Ovary (tissue), 9 donors: ENCODE data around the gene KIAA1671. TPM values are rescaled to one million over a fixed set of nuclear protein-coding genes. Genes with fewer than 3 reads are reported as not detected.
A peak's percentile ranks its signal among the peaks of the same experiment; 100 is the strongest.

Experiments
- DNase-seq, 5 donors: peaks; one replicate each; pipeline ENCODE4 v3.0.0-alpha.2; 2019 to 2020
- H3K27ac ChIP-seq, 2 donors: fragments of 200-600 bp; one replicate each; pipeline versions ENCODE4 v1.5.1 to v1.8.0; 2019 to 2022
- H3K27me3 ChIP-seq: fragments of 200-600 bp; one replicate; pipeline ENCODE4 v1.8.0; 2022
- H3K36me3 ChIP-seq: fragments of 200-600 bp; sonication (generic); one replicate; pipeline ENCODE4 v1.5.1; 2019
- H3K4me1 ChIP-seq: one replicate; pipeline ENCODE4 v1.8.1; 2013; ENCODE audit warnings: mild to moderate bottlenecking, moderate library complexity; ENCODE audit not compliant: insufficient read depth
- H3K4me3 ChIP-seq: fragments of 200-600 bp; sonication (generic); one replicate; pipeline ENCODE4 v1.5.1; 2017
- H3K9me3 ChIP-seq, 2 donors: fragments of 200-600 bp in 1 of 2; sonication (generic) in 1 of 2; one replicate each; pipeline versions ENCODE4 v1.5.1 to v1.8.1; 2013 to 2019; ENCODE audit warnings: mild to moderate bottlenecking in 1 of 2, moderate library complexity in 1 of 2
- CTCF ChIP-seq, 3 donors: fragments of 450-650 bp in 2 of 3; fragments of 200-600 bp in 1 of 3; IDR thresholded peaks; one replicate each; pipeline versions ENCODE4 v1.5.1 to v1.8.0; 2016 to 2022; ENCODE audit warnings: antibody characterized with exemption in 3 of 3, mild to moderate bottlenecking in 1 of 3
- EP300 ChIP-seq: sonication (generic); formaldehyde crosslinking; IDR thresholded peaks from one replicate; pipeline ENCODE4 v1.6.1; 2017; ENCODE audit warnings: antibody characterized with exemption
- POLR2A ChIP-seq: fragments of 450-650 bp; IDR thresholded peaks from one replicate; pipeline ENCODE4 v1.6.1; 2017; ENCODE audit warnings: antibody characterized with exemption, mild to moderate bottlenecking, moderate library complexity
- WGBS, 3 donors: extraction: QIAGEN DNeasy Blood & Tissue Kit in 1 of 3; methylation state at CpG; one replicate each; pipeline versions ENCODE4 v1.1.5 to v1.1.7; 2013 to 2017; 5-methylcytosine and 5-hydroxymethylcytosine counted together
- intact Hi-C, 4 donors: fragments of 100-400 bp; cut with DNase I; formaldehyde crosslinking; loops; one replicate each; pipeline versions ENCODE4 v1.11.0 to v1.15.1; 2022 to 2023
- polyA plus RNA-seq, 2 donors: library from polyadenylated mRNA; stranded (reverse); fragments of 200-250 nt in 1 of 2; fragments of 350-450 nt in 1 of 2; fragmentation: Illumina TruSeq in 1 of 2; extraction: RNeasy Lipid Tissue Mini Kit (QIAGEN cat#74804) in 1 of 2; gene quantifications; one replicate each; pipeline ENCODE4 v1.2.3, GENCODE V29; 2013 to 2014
- total RNA-seq, 7 donors: library from RNA; depleted of rRNA in 2 of 7; stranded (reverse); fragments of >200 nt in 2 of 7; fragmentation: NEBNext Ultra II Directional in 3 of 7; extraction: Animal tissue kit (Norgen Biotek cat#: 25700) in 3 of 7; gene quantifications; one replicate each; pipeline versions ENCODE4 v1.1.0 to v1.2.4, GENCODE V29; 2016 to 2023
- donor health status: DM: no; HTN: no; CAD: no; lungs with moderate emphysema.
- donor health status: DM: no; HTN: no; CAD: no.
- donor health status: Bipolar disorder and iron deficiency.
- donor health status: DM: yes; HTN: yes; CAD: no.
- donor health status: DM: no; HTN: no; CAD: no.
- donor health status: DM: yes; HTN: yes; CAD: no.

The KIAA1671 gene
- total and polyA plus RNA-seq, 9 donors = 9.8 to 27.9 (median 24.5) TPM

- Histone ChIP-seq H3K27me3 (no peaks in the 10 kb centered on the region), H3K9me3 (no peaks in the 10 kb centered on the region), H3K4me3 (no peak overlapping the region), H3K4me1 (peaks cover 29% of the 10 kb centered on the region), H3K36me3 (no peaks in the 10 kb centered on the region), H3K27ac (peak overlapping the region in 1 of 2 donors; percentile 92)
- intact Hi-C loops = no loop called here
- no peak for DNase-seq
- 87 to 94% (median 90%) methylated on average over 5 of the region's 5 CpGs for WGBS, 3 donors
- no peak for TF ChIP-seq EP300
- TF ChIP-seq CTCF (IDR thresholded peaks at IDR 0.05) = no peak
Measured at GRCh38 chr22:24975125-24975640, 22.7 kb downstream of the KIAA1671 start.

DNA sequence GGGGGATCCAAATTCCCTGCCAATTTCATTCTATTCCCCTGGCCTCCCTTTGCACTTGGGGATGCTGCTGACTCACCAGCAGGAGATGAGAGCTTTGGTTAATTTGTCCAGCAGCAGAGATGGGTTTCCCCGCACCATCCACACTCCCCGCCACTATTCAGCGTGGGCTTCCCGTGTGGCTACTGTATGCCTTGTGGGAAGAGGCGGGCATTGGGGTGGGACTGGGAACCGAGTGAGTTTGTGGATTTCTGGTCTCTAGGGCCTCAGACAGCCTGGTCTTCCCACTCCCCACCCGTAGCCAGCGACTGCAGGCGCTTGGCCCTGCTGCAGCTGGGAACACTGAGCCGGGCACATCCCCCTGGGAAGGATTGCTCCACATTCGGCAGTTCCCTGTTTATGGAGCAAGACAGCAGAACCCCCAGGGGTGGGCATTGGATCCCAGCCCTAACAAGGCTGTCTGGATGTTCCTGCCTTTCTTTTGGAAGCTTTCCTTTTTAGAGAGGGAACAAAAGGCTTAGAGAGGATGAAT is 23.4 kb downstream of the KIAA1671 start:
- Histone ChIP-seq H3K4me1 (peaks cover 26% of the 10 kb centered on the region), H3K27me3 (no peaks in the 10 kb centered on the region), H3K4me3 (no peak overlapping the region), H3K36me3 (no peaks in the 10 kb centered on the region), H3K27ac (peak overlapping the region in 1 of 2 donors; percentile 92), H3K9me3 (no peaks in the 10 kb centered on the region)
- TF ChIP-seq POLR2A (no peak), CTCF (IDR thresholded peaks at IDR 0.05) (no peak), EP300 (no peak)
- intact Hi-C loops = no loop called here
- DNase-seq = peak; percentile 74 to 85 (median 79)
- 3 to 8% (median 6%) methylated on average over 11 of the region's 11 CpGs for WGBS, 3 donors

DNA sequence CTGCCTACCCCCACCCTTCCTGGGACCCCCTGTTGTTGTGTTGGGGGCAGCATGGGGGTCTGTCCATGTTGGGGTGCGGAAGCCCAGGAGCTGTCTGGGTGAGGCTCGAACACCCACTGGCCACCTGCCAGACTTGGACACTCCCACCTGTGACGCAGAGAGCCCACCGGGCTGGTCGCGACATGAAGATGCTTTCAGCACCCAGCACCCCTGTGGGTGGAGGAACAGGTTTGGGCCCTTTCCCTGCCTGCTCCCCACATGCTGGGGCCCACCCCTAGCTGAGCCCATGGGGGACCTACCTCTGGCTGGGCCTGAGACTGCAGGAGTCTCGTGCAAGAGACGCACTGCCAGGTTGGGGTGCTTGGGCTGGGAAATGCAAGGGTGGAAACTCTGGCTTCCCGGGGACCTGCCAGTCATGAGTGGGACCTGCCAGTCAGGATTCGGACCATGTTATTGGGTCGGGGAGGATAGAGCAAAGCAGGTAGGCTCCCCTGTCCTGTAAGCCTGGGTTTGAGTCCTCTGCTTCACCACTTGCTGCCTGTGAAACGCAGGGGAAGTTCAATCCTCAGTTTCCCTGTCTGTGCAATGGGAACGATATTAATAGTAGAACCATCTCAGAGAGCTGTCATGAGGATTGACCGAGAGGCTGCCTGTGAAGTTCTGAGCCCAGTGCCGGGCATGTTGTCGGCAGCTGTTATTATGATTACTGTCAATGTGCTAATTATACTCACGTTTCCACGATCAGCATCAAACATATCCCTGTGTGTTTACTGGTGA is 24.1 kb downstream of the KIAA1671 start:
- H3K27me3 ChIP-seq = no peaks in the 10 kb centered on the region
- H3K27ac ChIP-seq = peak overlapping the region; percentile 11 to 92
- peaks cover 26% of the 10 kb centered on the region for H3K4me1 ChIP-seq
- no peaks in the 10 kb centered on the region for H3K9me3 ChIP-seq
- 29 to 47% (median 36%) methylated on average over 17 to 18 of the region's 18 CpGs for WGBS, 3 donors
- H3K4me3 ChIP-seq = no peak overlapping the region
- TF ChIP-seq CTCF (IDR thresholded peaks at IDR 0.05) = no peak
- TF ChIP-seq EP300 = no peak
- TF ChIP-seq POLR2A = no peak
- no peaks in the 10 kb centered on the region for H3K36me3 ChIP-seq
- intact Hi-C loops = no loop called here
- DNase-seq = peak; percentile 66 to 86 (median 80)

DNA sequence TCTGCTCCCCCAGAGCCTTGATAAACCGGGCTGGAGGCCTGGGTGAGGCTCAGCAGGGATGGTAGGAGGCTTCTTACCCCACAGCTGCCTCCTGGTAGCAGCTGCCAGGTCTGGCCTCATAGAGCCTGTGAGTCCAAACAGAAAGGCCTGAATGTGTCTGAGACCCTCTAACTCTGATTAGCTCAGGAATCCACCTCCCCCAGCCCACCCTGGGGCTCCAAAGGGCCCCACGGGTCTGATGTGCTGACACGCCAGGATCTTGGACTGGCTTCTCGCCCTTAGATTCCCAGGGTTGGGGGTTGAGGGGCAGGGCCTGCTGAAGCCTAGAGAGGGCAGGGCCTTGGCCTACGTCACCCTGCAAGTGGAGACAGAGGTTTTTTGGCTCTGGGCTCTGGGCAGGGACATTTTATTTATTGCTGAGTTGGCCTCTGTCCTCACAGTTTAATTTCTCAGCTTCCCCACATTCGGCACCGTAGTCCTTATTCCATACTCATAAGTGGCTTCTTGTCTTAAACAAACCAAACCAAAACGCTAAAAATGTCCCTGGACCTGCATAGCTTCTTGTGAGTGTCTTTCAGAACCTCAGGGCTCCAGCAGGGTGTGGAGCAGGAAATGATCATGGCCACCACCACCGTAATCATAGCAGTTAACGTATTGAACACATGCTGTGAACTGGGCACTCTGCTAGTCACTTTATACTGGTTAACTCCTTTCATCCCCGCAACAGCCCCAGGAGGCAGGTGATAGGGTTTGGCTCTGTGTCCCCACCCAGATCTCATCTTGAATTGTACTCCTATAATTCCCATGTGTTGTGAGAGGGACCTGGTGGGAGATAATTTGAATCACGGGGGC is 25.1 kb downstream of the KIAA1671 start:
- Histone ChIP-seq H3K9me3 (no peaks in the 10 kb centered on the region), H3K36me3 (no peaks in the 10 kb centered on the region), H3K4me3 (no peak overlapping the region), H3K4me1 (peaks cover 28% of the 10 kb centered on the region), H3K27ac (peak overlapping the region; percentile 60 to 92), H3K27me3 (no peaks in the 10 kb centered on the region)
- TF ChIP-seq POLR2A = no peak
- no peak for TF ChIP-seq EP300
- TF ChIP-seq CTCF (IDR thresholded peaks at IDR 0.05) = no peak
- intact Hi-C loops = no loop called here
- 29 to 38% (median 32%) methylated on average over 12 of the region's 12 CpGs for WGBS, 3 donors
- peak; percentile 65 to 80 (median 71) for DNase-seq
